Colonic mucosa (tissue), 4 donors: ENCODE data around the gene SLX4IP. TPM values are rescaled to one million over a fixed set of nuclear protein-coding genes. Genes with fewer than 3 reads are reported as not detected.
A peak's percentile ranks its signal among the peaks of the same experiment; 100 is the strongest.

Experiments
- DNase-seq: peaks from one replicate; pipeline ENCODE4 v3.0.0-alpha.2; 2020
- H3K27ac ChIP-seq: fragments of 200-600 bp; one replicate; pipeline ENCODE4 v1.8.0; 2021
- H3K27me3 ChIP-seq: fragments of 200-600 bp; one replicate; pipeline ENCODE4 v1.8.0; 2021
- H3K36me3 ChIP-seq: fragments of 200-600 bp; one replicate; pipeline ENCODE4 v1.8.0; 2021
- H3K4me1 ChIP-seq: fragments of 200-600 bp; one replicate; pipeline ENCODE4 v1.8.0; 2021; ENCODE audit warnings: mild to moderate bottlenecking
- H3K4me3 ChIP-seq: fragments of 200-600 bp; one replicate; pipeline ENCODE4 v1.8.0; 2021
- H3K9ac ChIP-seq, 2 donors: one replicate each; pipeline ENCODE4 v1.7.0; 2013; ENCODE audit warnings: control low read depth in 2 of 2, low read depth in 2 of 2, low read length in 2 of 2
- H3K9me3 ChIP-seq: fragments of 200-600 bp; one replicate; pipeline ENCODE4 v1.8.0; 2021
- CTCF ChIP-seq: fragments of 200-600 bp; IDR thresholded peaks from one replicate; pipeline ENCODE4 v1.8.0; 2022; ENCODE audit warnings: antibody characterized with exemption, mild to moderate bottlenecking
- intact Hi-C: fragments of 100-400 bp; cut with DNase I; formaldehyde crosslinking; loops from one replicate; pipeline ENCODE4 v1.14.1; 2022
- total RNA-seq, 2 donors: library from RNA; stranded (reverse); fragmentation: NEBNext Ultra II Directional in 1 of 2; extraction: Animal tissue kit (Norgen Biotek cat#: 25700) in 1 of 2; gene quantifications; one replicate each; pipeline ENCODE4 v1.2.1, GENCODE V29; 2021
- donor health status: healthy.
- donor health status: DM: no; HTN: no; CAD: no.
- donor health status: DM: no; HTN: no; CAD: no.

The SLX4IP gene
- total RNA-seq, 2 donors from 2014 or later, result 5.0 to 8.8 TPM

- Histone ChIP-seq H3K9ac (no peak overlapping the region), H3K9me3 (no peaks in the 10 kb centered on the region), H3K27ac (no peak overlapping the region), H3K4me1 (no peaks in the 10 kb centered on the region), H3K36me3 (no peaks in the 10 kb centered on the region), H3K27me3 (no peaks in the 10 kb centered on the region), H3K4me3 (no peak overlapping the region)
- TF ChIP-seq CTCF, result no peak
- intact Hi-C loops, result loop anchor here (5.0 to 10.0 kb wide), 2 partner anchors 804 to 1077 kb away; no protein-coding TSS in a partner anchor
- no peak for DNase-seq
These were observed 32.7 kb downstream of the SLX4IP start for GRCh38 chr20:10467681-10468339.

GRCh38 chr20:10468340-10468845 is 33.3 kb downstream of the SLX4IP start:
- H3K27ac ChIP-seq, result no peak overlapping the region
- no peak for DNase-seq
- intact Hi-C loops, result loop anchor here (5.0 to 10.0 kb wide), 2 partner anchors 804 to 1076 kb away; no protein-coding TSS in a partner anchor
- no peaks in the 10 kb centered on the region for H3K4me1 ChIP-seq
- TF ChIP-seq CTCF, result no peak
- no peak overlapping the region for H3K9ac ChIP-seq
- no peaks in the 10 kb centered on the region for H3K9me3 ChIP-seq
- H3K36me3 ChIP-seq, result no peaks in the 10 kb centered on the region
- H3K27me3 ChIP-seq, result no peaks in the 10 kb centered on the region
- H3K4me3 ChIP-seq, result no peak overlapping the region

- Histone ChIP-seq H3K27ac (no peak overlapping the region), H3K27me3 (no peaks in the 10 kb centered on the region), H3K4me1 (no peaks in the 10 kb centered on the region)
These were observed 34.0 kb downstream of the SLX4IP start for GRCh38 chr20:10469056-10469455.

GRCh38 chr20:10469599-10469998 is 34.5 kb downstream of the SLX4IP start:
- DNase-seq, result peak; percentile 44
- no peaks in the 10 kb centered on the region for H3K36me3 ChIP-seq
- H3K4me1 ChIP-seq, result no peaks in the 10 kb centered on the region
- H3K4me3 ChIP-seq, result no peak overlapping the region
- intact Hi-C loops, result loop anchor here (5.0 to 10.0 kb wide), 2 partner anchors 803 to 1075 kb away; no protein-coding TSS in a partner anchor
- H3K9me3 ChIP-seq, result no peaks in the 10 kb centered on the region
- no peaks in the 10 kb centered on the region for H3K27me3 ChIP-seq
- no peak overlapping the region for H3K9ac ChIP-seq
- no peak overlapping the region for H3K27ac ChIP-seq
- peak; percentile 48 for TF ChIP-seq CTCF

More at GRCh38 chr20:10469056-10469455, 34.0 kb downstream of the SLX4IP start:
- H3K4me3 ChIP-seq, result no peak overlapping the region
- no peaks in the 10 kb centered on the region for H3K9me3 ChIP-seq
- no peak for DNase-seq
- no peaks in the 10 kb centered on the region for H3K36me3 ChIP-seq
- intact Hi-C loops, result loop anchor here (5.0 to 10.0 kb wide), 2 partner anchors 803 to 1076 kb away; no protein-coding TSS in a partner anchor
- no peak for TF ChIP-seq CTCF
- H3K9ac ChIP-seq, result no peak overlapping the region

- H3K9ac ChIP-seq, result no peak overlapping the region
- no peak overlapping the region for H3K4me3 ChIP-seq
- TF ChIP-seq CTCF, result no peak
- no peaks in the 10 kb centered on the region for H3K36me3 ChIP-seq
- DNase-seq, result no peak
- no peak overlapping the region for H3K27ac ChIP-seq
- no peaks in the 10 kb centered on the region for H3K4me1 ChIP-seq
- no peaks in the 10 kb centered on the region for H3K9me3 ChIP-seq
- no peaks in the 10 kb centered on the region for H3K27me3 ChIP-seq
- intact Hi-C loops, result no loop called here
These were observed 35.2 kb downstream of the SLX4IP start for GRCh38 chr20:10470276-10470675.
